Parathyroid adenoma (tissue), 2 donors: ENCODE data around the gene PGA3.
"Not testable (repeated sequence)": the region's sequence is repeated elsewhere in the genome, so short reads cannot be mapped to it uniquely, and the experiment has no call there.

ENCODE experiments used
- H2AFZ ChIP-seq: fragments of 300-600 bp; sonication (generic); one replicate; pipeline ENCODE4 v1.7.0; 2017; ENCODE audit warnings: antibody characterized with exemption, mild to moderate bottlenecking
- H3K27ac ChIP-seq: fragments of 300-600 bp; sonication (generic); one replicate; pipeline ENCODE4 v1.7.0; 2017
- H3K27me3 ChIP-seq: fragments of 300-600 bp; sonication (generic); one replicate; pipeline ENCODE4 v1.7.0; 2017; ENCODE audit warnings: low read length; ENCODE audit not compliant: control insufficient read depth, insufficient read depth
- H3K36me3 ChIP-seq: fragments of 300-600 bp; sonication (generic); one replicate; pipeline ENCODE4 v1.7.0; 2017; ENCODE audit warnings: low read length; ENCODE audit not compliant: control insufficient read depth, insufficient read depth
- H3K4me1 ChIP-seq: fragments of 300-600 bp; sonication (generic); one replicate; pipeline ENCODE4 v1.7.0; 2017; ENCODE audit warnings: control low read depth
- H3K4me2 ChIP-seq: fragments of 300-600 bp; sonication (generic); one replicate; pipeline ENCODE4 v1.7.0; 2017; ENCODE audit warnings: low read length
- H3K4me3 ChIP-seq: fragments of 300-600 bp; sonication (generic); one replicate; pipeline ENCODE4 v1.7.0; 2017; ENCODE audit warnings: low read depth, low read length
- H3K79me2 ChIP-seq: fragments of 300-600 bp; sonication (generic); one replicate; pipeline ENCODE4 v1.7.0; 2017; ENCODE audit warnings: control low read depth
- H3K9ac ChIP-seq: fragments of 300-600 bp; sonication (generic); one replicate; pipeline ENCODE4 v1.7.0; 2017; ENCODE audit warnings: mild to moderate bottlenecking
- H3K9me3 ChIP-seq: fragments of 300-600 bp; sonication (generic); one replicate; pipeline ENCODE4 v1.7.0; 2017; ENCODE audit warnings: low read length; ENCODE audit not compliant: control insufficient read depth
- donor health status: primary hyperparathyroidism.

Gene PGA3

GRCh38 chr11:61218306-61218705, 15.0 kb downstream of the PGA3 start:
- not testable (repeated sequence) for H2AFZ ChIP-seq, H3K9ac ChIP-seq, H3K4me2 ChIP-seq, H3K36me3 ChIP-seq, H3K27me3 ChIP-seq, H3K27ac ChIP-seq, H3K4me1 ChIP-seq, H3K9me3 ChIP-seq, H3K4me3 ChIP-seq, H3K79me2 ChIP-seq

GRCh38 chr11:61219016-61219415, 15.7 kb downstream of the PGA3 start:
- not testable (repeated sequence) for H3K4me1 ChIP-seq, H2AFZ ChIP-seq, H3K9me3 ChIP-seq, H3K79me2 ChIP-seq, H3K4me2 ChIP-seq, H3K27me3 ChIP-seq, H3K27ac ChIP-seq, H3K9ac ChIP-seq, H3K36me3 ChIP-seq, H3K4me3 ChIP-seq

GRCh38 chr11:61222047-61222446, 18.7 kb downstream of the PGA3 start, which contains the start of gene PGA4:
Gene PGA4, plus strand, starts transcription at chr11:61222347. Its CDS starts 54 bp downstream, at chr11:61222401.
- not testable (repeated sequence) for H3K9me3 ChIP-seq, H3K9ac ChIP-seq, H3K4me2 ChIP-seq, H3K27ac ChIP-seq, H3K79me2 ChIP-seq, H3K4me1 ChIP-seq, H3K36me3 ChIP-seq, H3K27me3 ChIP-seq, H3K4me3 ChIP-seq, H2AFZ ChIP-seq

- not testable (repeated sequence) for H3K9me3 ChIP-seq, H3K9ac ChIP-seq, H3K27ac ChIP-seq
These were observed 19.4 kb downstream of the PGA3 start for GRCh38 chr11:61222692-61223091.

GRCh38 chr11:61226457-61227137, 23.3 kb downstream of the PGA3 start:
- not testable (repeated sequence) for H3K79me2 ChIP-seq, H3K4me2 ChIP-seq, H3K9me3 ChIP-seq, H2AFZ ChIP-seq, H3K4me3 ChIP-seq, H3K9ac ChIP-seq, H3K27me3 ChIP-seq, H3K27ac ChIP-seq, H3K36me3 ChIP-seq, H3K4me1 ChIP-seq

More at GRCh38 chr11:61222692-61223091, 19.4 kb downstream of the PGA3 start:
- H3K36me3 ChIP-seq, H3K4me3 ChIP-seq, H3K4me2 ChIP-seq, H3K27me3 ChIP-seq, H2AFZ ChIP-seq, H3K4me1 ChIP-seq, H3K79me2 ChIP-seq: not testable (repeated sequence)

- H3K9ac ChIP-seq, H3K4me3 ChIP-seq, H3K4me2 ChIP-seq, H3K9me3 ChIP-seq, H2AFZ ChIP-seq, H3K27me3 ChIP-seq, H3K36me3 ChIP-seq, H3K79me2 ChIP-seq, H3K27ac ChIP-seq, H3K4me1 ChIP-seq: not testable (repeated sequence)
These were observed 26.1 kb downstream of the PGA3 start for GRCh38 chr11:61229458-61229857.

- not testable (repeated sequence) for H3K27ac ChIP-seq, H2AFZ ChIP-seq, H3K27me3 ChIP-seq, H3K9me3 ChIP-seq, H3K79me2 ChIP-seq, H3K9ac ChIP-seq, H3K36me3 ChIP-seq, H3K4me3 ChIP-seq, H3K4me1 ChIP-seq, H3K4me2 ChIP-seq
These were observed 27.7 kb downstream of the PGA3 start for GRCh38 chr11:61231033-61231432.

- H3K4me3 ChIP-seq, H2AFZ ChIP-seq, H3K27ac ChIP-seq, H3K79me2 ChIP-seq, H3K4me1 ChIP-seq, H3K36me3 ChIP-seq, H3K27me3 ChIP-seq, H3K4me2 ChIP-seq, H3K9me3 ChIP-seq, H3K9ac ChIP-seq: not testable (repeated sequence)
These were observed 28.3 kb downstream of the PGA3 start for GRCh38 chr11:61231585-61231984.

- H3K36me3 ChIP-seq, H3K4me1 ChIP-seq, H3K9me3 ChIP-seq, H3K9ac ChIP-seq, H3K79me2 ChIP-seq, H3K27ac ChIP-seq, H3K4me3 ChIP-seq, H2AFZ ChIP-seq, H3K4me2 ChIP-seq, H3K27me3 ChIP-seq: not testable (repeated sequence)
These were observed 29.3 kb downstream of the PGA3 start for GRCh38 chr11:61232548-61233145.

- H3K4me1 ChIP-seq, H3K9me3 ChIP-seq, H3K4me3 ChIP-seq, H3K79me2 ChIP-seq, H3K27me3 ChIP-seq, H2AFZ ChIP-seq, H3K36me3 ChIP-seq, H3K9ac ChIP-seq, H3K4me2 ChIP-seq, H3K27ac ChIP-seq: not testable (repeated sequence)
These were observed 33.8 kb downstream of the PGA3 start for GRCh38 chr11:61237130-61237529.

GRCh38 chr11:61240288-61240687, 37.0 kb downstream of the PGA3 start:
- not testable (repeated sequence) for H3K4me1 ChIP-seq, H3K79me2 ChIP-seq, H2AFZ ChIP-seq, H3K36me3 ChIP-seq, H3K27me3 ChIP-seq, H3K27ac ChIP-seq, H3K9ac ChIP-seq, H3K9me3 ChIP-seq, H3K4me3 ChIP-seq, H3K4me2 ChIP-seq
